SK-N-SH treated with all-trans-retinoic acid at 6 μM for 48 hours (cell line): ENCODE measurements around the gene RPS8.
"Not testable (repeated sequence)": the region's sequence is repeated elsewhere in the genome, so short reads cannot be mapped to it uniquely, and the experiment has no call there.

ENCODE experiments used
- ATAC-seq: fragments of 200-7000 bp; cut with Tn5 transposase; 3 replicates; pipeline ENCODE4 v1.9.1; 2020; ENCODE audit warnings: mild to moderate bottlenecking, moderate library complexity
- BACH2 ChIP-seq: fragments of 250-450 bp; sonication (Bioruptor Pico); IDR thresholded peaks from 2 replicates; pipeline ENCODE4 v1.9.0; 2021; ENCODE audit warnings: mild to moderate bottlenecking, borderline replicate concordance
- CREB5 ChIP-seq: fragments of 250-450 bp; sonication (Bioruptor Pico); IDR thresholded peaks from 2 replicates; pipeline ENCODE4 v1.5.1; 2020; ENCODE audit warnings: low read depth, mild to moderate bottlenecking, moderate library complexity
- CSDC2 ChIP-seq: fragments of 250-450 bp; sonication (Bioruptor Pico); IDR thresholded peaks from 2 replicates; pipeline ENCODE4 v1.5.0; 2020; ENCODE audit warnings: mild to moderate bottlenecking, moderate library complexity
- ESRRG ChIP-seq: fragments of 250-450 bp; sonication (Bioruptor Pico); IDR thresholded peaks from 2 replicates; pipeline ENCODE4 v1.6.1; 2021; ENCODE audit warnings: mild to moderate bottlenecking
- GLIS3 ChIP-seq: fragments of 250-450 bp; sonication (Bioruptor Pico); IDR thresholded peaks from 2 replicates; pipeline ENCODE4 v1.5.0; 2020; ENCODE audit warnings: mild to moderate bottlenecking, moderate library complexity
- ISL1 ChIP-seq: fragments of 250-450 bp; sonication (Bioruptor Pico); IDR thresholded peaks from 2 replicates; pipeline ENCODE4 v2.1.2; 2022; ENCODE audit warnings: mild to moderate bottlenecking, moderate library complexity
- OSR1 ChIP-seq: fragments of 250-450 bp; sonication (Bioruptor Pico); IDR thresholded peaks from 2 replicates; pipeline ENCODE4 v1.8.0; 2022; ENCODE audit warnings: moderate library complexity, mild to moderate bottlenecking, inconsistent platforms
- PATZ1 ChIP-seq: fragments of 250-450 bp; sonication (Bioruptor Pico); IDR thresholded peaks from 2 replicates; pipeline ENCODE4 v1.8.0; 2020; ENCODE audit warnings: mild to moderate bottlenecking, moderate library complexity, borderline replicate concordance
- PPARA ChIP-seq: fragments of 250-450 bp; sonication (Bioruptor Pico); IDR thresholded peaks from 2 replicates; pipeline ENCODE4 v1.5.0; 2020; ENCODE audit warnings: mild to moderate bottlenecking, borderline replicate concordance
- RARB ChIP-seq: fragments of 250-450 bp; sonication (Bioruptor Pico); IDR thresholded peaks from 2 replicates; pipeline ENCODE4 v1.8.0; 2021; ENCODE audit warnings: mild to moderate bottlenecking, moderate library complexity
- SNAI2 ChIP-seq: fragments of 250-450 bp; sonication (Bioruptor Pico); IDR thresholded peaks from 2 replicates; pipeline ENCODE4 v1.5.0; 2020; ENCODE audit warnings: mild to moderate bottlenecking, moderate library complexity
- TCF4 ChIP-seq: fragments of 250-450 bp; sonication (Bioruptor Pico); IDR thresholded peaks from 2 replicates; pipeline ENCODE4 v1.8.0; 2021; ENCODE audit warnings: mild to moderate bottlenecking, moderate library complexity, borderline replicate concordance
- TOX ChIP-seq: fragments of 250-450 bp; sonication (Bioruptor Pico); IDR thresholded peaks from 2 replicates; pipeline ENCODE4 v1.8.0; 2021; ENCODE audit warnings: mild to moderate bottlenecking, moderate library complexity, borderline replicate concordance
- ZC3H10 ChIP-seq: fragments of 250-450 bp; sonication (Bioruptor Pico); IDR thresholded peaks from 2 replicates; pipeline ENCODE4 v1.5.1; 2021; ENCODE audit warnings: mild to moderate bottlenecking, moderate library complexity
- ZFP3 ChIP-seq: fragments of 250-450 bp; sonication (Bioruptor Pico); IDR thresholded peaks from 2 replicates; pipeline ENCODE4 v1.5.0; 2020; ENCODE audit warnings: mild to moderate bottlenecking, moderate library complexity
- ZFP30 ChIP-seq: fragments of 450-650 bp; formaldehyde crosslinking; IDR thresholded peaks from 2 replicates; pipeline ENCODE4 v1.5.0; 2022; ENCODE audit warnings: mild to moderate bottlenecking, moderate library complexity
- ZNF565 ChIP-seq: fragments of 450-650 bp; formaldehyde crosslinking; conservative IDR thresholded peaks from 2 replicates; pipeline ENCODE4 v1.5.0; 2020; ENCODE audit warnings: low read depth, mild to moderate bottlenecking, moderate library complexity
- ZNF70 ChIP-seq: fragments of 450-650 bp; formaldehyde crosslinking; IDR thresholded peaks from 2 replicates; pipeline ENCODE4 v1.5.0; 2020; ENCODE audit warnings: mild to moderate bottlenecking, moderate library complexity
- ZNF8 ChIP-seq: fragments of 450-650 bp; formaldehyde crosslinking; IDR thresholded peaks from 2 replicates; pipeline ENCODE4 v1.5.0; 2020; ENCODE audit warnings: mild to moderate bottlenecking, moderate library complexity

RPS8 gene

GRCh38 chr1:44792736-44793502 is 17.6 kb downstream of the RPS8 start (continued):
- TF ChIP-seq RARB (no peak), ZFP30 (CRISPR knock-in tag) (no peak)

GRCh38 chr1:44797886-44798285 is 22.5 kb downstream of the RPS8 start:
- ATAC-seq, result not testable (repeated sequence)

DNA sequence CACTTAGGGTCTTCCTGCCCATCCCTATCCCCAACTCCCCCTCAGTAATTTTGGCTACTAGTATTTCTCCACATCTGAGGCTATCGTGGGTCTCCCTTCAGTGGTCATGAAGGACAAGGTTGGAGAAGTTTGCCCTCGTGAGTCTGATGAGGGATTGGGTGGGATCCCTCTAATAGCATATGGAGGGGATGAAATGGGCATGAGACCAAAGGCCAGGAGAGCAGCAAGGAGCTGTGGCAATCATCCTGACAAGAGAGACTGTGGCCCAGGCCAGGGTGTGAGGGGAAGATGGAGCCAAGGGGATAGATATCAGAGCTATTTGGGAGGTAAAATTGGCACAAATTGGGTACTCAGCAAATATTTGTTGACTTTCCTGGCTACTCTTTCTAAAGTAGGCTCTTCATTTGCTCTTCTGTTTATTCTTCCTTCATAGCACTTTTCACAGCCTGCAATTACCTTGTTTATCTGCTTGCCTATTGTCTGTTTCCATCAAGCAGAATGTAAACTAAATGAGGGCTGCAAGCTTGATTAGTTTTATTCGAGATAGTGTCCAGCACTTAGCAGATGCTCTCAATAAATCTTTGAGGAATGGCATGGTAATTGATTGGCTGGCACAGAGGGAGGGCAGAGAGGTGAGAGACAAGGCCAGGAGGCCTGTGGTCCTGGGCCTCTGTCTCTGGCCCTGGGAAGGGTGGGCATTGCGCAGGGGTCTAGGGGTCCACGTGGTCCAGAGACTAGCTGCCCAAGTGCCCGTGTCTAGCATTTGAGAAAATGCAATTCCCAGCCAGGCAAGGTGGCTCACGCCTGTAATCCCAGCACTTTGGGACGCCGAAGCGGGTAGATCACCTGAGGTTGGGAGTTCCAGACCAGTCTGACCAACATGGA is 23.4 kb downstream of the RPS8 start:
- no peak for ATAC-seq
- TF ChIP-seq ISL1 (CRISPR knock-in tag) (no peak), BACH2 (CRISPR knock-in tag) (no peak), GLIS3 (no peak), SNAI2 (CRISPR knock-in tag) (no peak), OSR1 (CRISPR knock-in tag) (no peak), PPARA (CRISPR knock-in tag) (no peak), TCF4 (CRISPR knock-in tag) (no peak), CREB5 (CRISPR knock-in tag) (no peak), ZNF8 (CRISPR knock-in tag) (no peak), TOX (CRISPR knock-in tag) (no peak)
- TF ChIP-seq, all 23 proteins: peak for 0

- peak; percentile 89 for ATAC-seq
Measured at GRCh38 chr1:44799770-44800584, 24.6 kb downstream of the RPS8 start, which contains the start of gene PLK3. Gene PLK3, plus strand, starts transcription at chr1:44800377. Its CDS starts 87 bp downstream, at chr1:44800464.

GRCh38 chr1:44801491-44802305 is 26.4 kb downstream of the RPS8 start:
- no peak for ATAC-seq
- TF ChIP-seq ESRRG (CRISPR knock-in tag) (no peak), RARB (no peak), ZFP3 (CRISPR knock-in tag) (no peak), PATZ1 (no peak), CSDC2 (CRISPR knock-in tag) (no peak), ZNF565 (CRISPR knock-in tag) (no peak), ISL1 (CRISPR knock-in tag) (no peak), ZC3H10 (CRISPR knock-in tag) (no peak)

More at GRCh38 chr1:44799770-44800584, 24.6 kb downstream of the RPS8 start, which contains the start of gene PLK3:
- TF ChIP-seq PATZ1 (peak; percentile 47; the same call in 1 of the 2 replicates), ZNF70 (CRISPR knock-in tag) (no peak; the same call in 1 of the 2 replicates), ZC3H10 (CRISPR knock-in tag) (0 out of 2 replicates have a peak, but pooled peaks have one; percentile 10), BACH2 (CRISPR knock-in tag) (no peak), TCF4 (CRISPR knock-in tag) (peak; percentile 40; the same call in 1 of the 2 replicates), ZFP3 (CRISPR knock-in tag) (no peak), SNAI2 (CRISPR knock-in tag) (peak; percentile 70; the same call in 1 of the 2 replicates), ISL1 (CRISPR knock-in tag) (no peak), ESRRG (CRISPR knock-in tag) (no peak), PPARA (CRISPR knock-in tag) (no peak)
